OCI-LY3 (cell line): ENCODE results near the gene PTP4A2.

Experiments
- H2AFZ ChIP-seq: fragments of 200-600, 300-600 bp; shearing (Covaris generic); 2 replicates; pipeline ENCODE4 v1.6.0; 2014; ENCODE audit warnings: antibody characterized with exemption, low read depth, low read length
- H3K27ac ChIP-seq: fragments of 200-600, 300-600 bp; sonication (generic); 2 replicates; pipeline ENCODE4 v1.5.1; 2014; ENCODE audit warnings: mild to moderate bottlenecking, low read length, moderate library complexity, mixed read lengths
- H3K27me3 ChIP-seq: fragments of 200-600, 300-600 bp; sonication (generic); 2 replicates; pipeline ENCODE4 v1.6.1; 2014; ENCODE audit warnings: low read depth, low read length, mixed read lengths
- H3K36me3 ChIP-seq: fragments of 200-600, 300-600 bp; sonication (generic); replicated peaks from 2 replicates; pipeline ENCODE3; 2014; ENCODE audit warnings: low read depth, low read length, mixed read lengths
- H3K4me1 ChIP-seq: fragments of 300-600, 200-600 bp; sonication (generic); 2 replicates; pipeline ENCODE4 v1.6.1; 2014; ENCODE audit warnings: low read length, mixed read lengths
- H3K4me2 ChIP-seq: fragments of 200-600, 300-600 bp; sonication (generic); 2 replicates; pipeline ENCODE4 v1.6.1; 2014; ENCODE audit warnings: low read length, mixed read lengths
- H3K4me3 ChIP-seq: fragments of 300-600, 200-600 bp; sonication (generic); 2 replicates; pipeline ENCODE4 v1.5.1; 2014; ENCODE audit warnings: antibody characterized with exemption, mild to moderate bottlenecking, low read length, moderate library complexity
- H3K79me2 ChIP-seq: fragments of 300-600, 200-600 bp; shearing (Covaris generic); 2 replicates; pipeline ENCODE4 v1.6.1; 2014; ENCODE audit warnings: mild to moderate bottlenecking, low read length, mixed read lengths
- H3K9ac ChIP-seq: fragments of 300-600, 200-600 bp; shearing (Covaris generic); 2 replicates; pipeline ENCODE4 v1.6.0; 2014; ENCODE audit warnings: mild to moderate bottlenecking, low read length, moderate library complexity
- H3K9me3 ChIP-seq: fragments of 200-600, 300-600 bp; shearing (Covaris generic); 2 replicates; pipeline ENCODE4 v1.6.1; 2014; ENCODE audit warnings: low read length, mixed read lengths; ENCODE audit not compliant: insufficient read depth
- H4K20me1 ChIP-seq: fragments of 200-600, 300-600 bp; sonication (generic); 2 replicates; pipeline ENCODE4 v1.6.1; 2016; ENCODE audit warnings: low read length, mixed read lengths; ENCODE audit not compliant: insufficient read depth
- CTCF ChIP-seq: fragments of 200-600, 300-600 bp; sonication (generic); IDR thresholded peaks from 2 replicates; pipeline ENCODE4 v1.5.1; 2014; ENCODE audit warnings: antibody characterized with exemption, low read length, low read depth
- EZH2phosphoT487 ChIP-seq: fragments of 200-600 bp; shearing (Covaris generic); IDR thresholded peaks from 2 replicates; pipeline ENCODE4 v1.6.1; 2018; ENCODE audit warnings: antibody characterized with exemption, mixed run types, low read depth

The PTP4A2 gene

GRCh38 chr1:31891280-31891679 lies 46.9 kb downstream of the PTP4A2 start:
- no peak overlapping the region for H3K9ac ChIP-seq
- no peak overlapping the region for H3K27ac ChIP-seq
- no peaks in the 10 kb centered on the region for H3K36me3 ChIP-seq
- no peaks in the 10 kb centered on the region for H4K20me1 ChIP-seq
- no peak overlapping the region for H2AFZ ChIP-seq
- peaks cover 26% of the 10 kb centered on the region for H3K4me1 ChIP-seq
- no peak overlapping the region for H3K4me3 ChIP-seq
- no peaks in the 10 kb centered on the region for H3K27me3 ChIP-seq
- TF ChIP-seq EZH2phosphoT487 = no peak
- no peak for TF ChIP-seq CTCF
- H3K9me3 ChIP-seq = no peaks in the 10 kb centered on the region
- peak overlapping the region; percentile 44 for H3K4me2 ChIP-seq
- no peaks in the 10 kb centered on the region for H3K79me2 ChIP-seq

- H3K79me2 ChIP-seq = no peaks in the 10 kb centered on the region
- TF ChIP-seq CTCF (no peak), EZH2phosphoT487 (no peak)
- no peaks in the 10 kb centered on the region for H3K9me3 ChIP-seq
- no peak overlapping the region for H2AFZ ChIP-seq
- H3K4me3 ChIP-seq = no peak overlapping the region
- H3K27me3 ChIP-seq = no peaks in the 10 kb centered on the region
- H3K4me1 ChIP-seq = peaks cover 26% of the 10 kb centered on the region
- no peaks in the 10 kb centered on the region for H4K20me1 ChIP-seq
- no peak overlapping the region for H3K9ac ChIP-seq
- H3K27ac ChIP-seq = no peak overlapping the region
- H3K36me3 ChIP-seq = no peaks in the 10 kb centered on the region
- H3K4me2 ChIP-seq = no peak overlapping the region
These were observed 49.9 kb downstream of the PTP4A2 start for GRCh38 chr1:31888291-31888690.

DNA sequence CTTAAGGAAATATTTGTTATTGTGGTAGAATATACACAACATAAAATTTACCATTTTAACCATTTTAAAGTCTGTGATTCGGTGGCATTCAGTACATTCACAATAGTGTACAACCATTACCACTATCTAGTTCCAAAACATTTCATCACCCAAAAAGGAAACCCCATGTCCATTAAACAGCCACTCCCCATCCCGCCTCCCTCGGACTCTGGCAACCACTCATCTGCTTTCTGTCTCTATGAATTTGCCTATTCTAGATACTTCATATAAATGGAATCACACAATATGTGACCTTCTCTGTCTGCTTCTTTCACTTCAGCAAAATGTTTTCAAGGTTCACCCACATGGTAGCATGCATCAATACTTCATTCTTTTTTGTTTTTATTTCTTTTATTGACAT lies 51.3 kb downstream of the PTP4A2 start:
- Histone ChIP-seq H2AFZ (no peak overlapping the region), H3K27ac (no peak overlapping the region), H3K27me3 (no peaks in the 10 kb centered on the region), H3K9ac (no peak overlapping the region), H3K79me2 (no peaks in the 10 kb centered on the region), H4K20me1 (no peaks in the 10 kb centered on the region), H3K4me2 (no peak overlapping the region), H3K9me3 (no peaks in the 10 kb centered on the region), H3K4me1 (peaks cover 26% of the 10 kb centered on the region), H3K36me3 (no peaks in the 10 kb centered on the region), H3K4me3 (no peak overlapping the region)
- TF ChIP-seq EZH2phosphoT487 = no peak
- no peak for TF ChIP-seq CTCF

DNA sequence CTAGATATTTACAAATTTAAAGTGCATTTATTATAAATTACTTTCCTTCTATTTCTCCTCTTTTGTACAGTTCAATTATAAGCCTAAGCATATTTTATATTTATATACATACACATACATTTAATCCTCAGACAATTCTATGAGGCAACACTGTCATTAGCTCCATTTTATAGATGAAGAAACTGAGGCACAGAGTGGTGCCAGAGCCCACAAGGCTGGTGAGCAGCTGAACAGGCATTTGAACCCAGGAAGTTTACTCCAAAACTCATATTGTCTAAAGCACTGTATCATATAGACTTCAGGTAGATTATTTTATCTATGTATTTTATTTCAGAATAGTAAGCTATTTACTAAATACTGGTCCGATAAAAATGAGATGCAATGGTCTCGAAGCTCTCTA lies 52.3 kb downstream of the PTP4A2 start:
- Histone ChIP-seq H3K27ac (no peak overlapping the region), H3K79me2 (no peaks in the 10 kb centered on the region), H3K36me3 (no peaks in the 10 kb centered on the region), H3K27me3 (no peaks in the 10 kb centered on the region), H4K20me1 (no peaks in the 10 kb centered on the region), H2AFZ (no peak overlapping the region), H3K9ac (no peak overlapping the region), H3K4me1 (peaks cover 27% of the 10 kb centered on the region), H3K4me3 (no peak overlapping the region), H3K9me3 (no peaks in the 10 kb centered on the region), H3K4me2 (no peak overlapping the region)
- TF ChIP-seq CTCF = no peak
- TF ChIP-seq EZH2phosphoT487 = no peak
